NCI-H82 treated with DMSO at 0.1 percent for 48 hours (cell line): ENCODE data around the gene PPP2R2D.
"Not testable (repeated sequence)": the region's sequence is repeated elsewhere in the genome, so short reads cannot be mapped to it uniquely, and the experiment has no call there.

Experiments
- DNase-seq: peaks from one replicate; lab custom pipeline; 2025; ENCODE audit not compliant: unreplicated experiment; lab: John Stamatoyannopoulos, UW

The PPP2R2D gene

DNA sequence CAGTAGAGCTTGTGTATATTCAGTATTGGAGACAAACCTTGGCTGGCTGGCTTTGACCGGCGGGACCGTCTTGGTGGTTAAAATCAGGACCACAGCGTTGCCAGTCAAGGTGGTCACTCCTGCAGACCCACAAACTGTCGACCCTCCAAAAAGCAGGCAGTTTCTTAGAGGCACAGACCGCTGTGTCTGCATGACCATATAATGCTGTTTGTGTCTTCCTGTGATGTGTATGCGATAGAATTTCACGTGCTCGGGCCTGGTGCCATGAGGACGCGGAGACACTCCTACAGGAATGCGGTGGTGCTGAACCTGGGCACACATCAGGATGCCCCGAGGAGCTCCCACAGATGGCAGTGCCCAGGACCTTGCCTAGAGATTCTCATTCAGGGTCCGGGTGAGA is 46.1 kb downstream of the PPP2R2D start:
- no peak for DNase-seq

DNA sequence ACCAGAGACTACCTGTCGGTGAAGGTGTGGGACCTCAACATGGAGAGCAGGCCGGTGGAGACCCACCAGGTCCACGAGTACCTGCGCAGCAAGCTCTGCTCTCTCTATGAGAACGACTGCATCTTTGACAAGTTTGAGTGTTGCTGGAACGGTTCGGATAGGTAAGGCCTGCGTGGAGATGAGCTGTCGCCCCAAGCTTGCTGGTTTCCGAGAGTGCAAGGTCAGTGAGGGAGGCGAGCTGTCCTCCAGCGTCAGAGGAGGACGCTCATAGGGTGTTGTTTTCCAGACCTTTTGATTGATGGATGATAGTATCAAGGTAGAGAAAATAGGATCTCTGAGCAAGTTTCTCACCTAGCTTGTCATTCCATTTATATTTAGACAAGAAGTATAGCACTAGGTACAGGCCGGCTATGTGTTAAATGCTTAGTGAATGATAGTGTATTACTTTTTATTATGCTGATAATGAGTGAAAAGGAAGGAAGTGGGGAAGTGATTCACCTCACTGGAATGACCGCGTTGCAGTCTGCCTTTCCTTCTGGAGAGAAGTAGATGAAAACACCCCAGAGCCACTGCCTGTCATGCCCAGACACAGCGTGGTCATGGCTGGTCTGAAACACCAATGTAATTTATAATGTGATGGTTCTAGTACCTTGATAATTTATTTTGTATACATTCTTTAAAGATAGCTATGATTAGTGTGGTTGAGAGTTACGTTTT is 47.0 kb downstream of the PPP2R2D start:
- no peak for DNase-seq

DNA sequence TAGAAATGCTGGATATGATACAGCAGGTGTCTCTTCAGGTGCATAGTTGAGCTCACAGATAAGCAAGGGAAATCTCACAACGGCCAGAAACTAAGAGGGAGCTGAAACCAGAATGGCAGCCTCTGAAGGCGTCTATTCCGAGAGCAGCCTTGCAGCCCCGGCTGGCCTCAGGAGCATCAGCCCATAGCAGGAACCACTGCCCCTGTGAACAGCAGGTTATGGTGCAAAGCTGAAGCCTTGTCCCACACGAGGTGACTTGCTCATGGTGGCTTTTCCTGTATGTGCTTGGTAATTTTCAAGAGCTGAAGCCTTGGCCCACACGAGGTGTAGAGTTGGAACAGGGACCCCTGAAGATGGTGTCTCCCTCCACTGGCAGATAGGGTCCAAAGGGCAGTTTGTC is 47.7 kb downstream of the PPP2R2D start:
- DNase-seq, result no peak

DNA sequence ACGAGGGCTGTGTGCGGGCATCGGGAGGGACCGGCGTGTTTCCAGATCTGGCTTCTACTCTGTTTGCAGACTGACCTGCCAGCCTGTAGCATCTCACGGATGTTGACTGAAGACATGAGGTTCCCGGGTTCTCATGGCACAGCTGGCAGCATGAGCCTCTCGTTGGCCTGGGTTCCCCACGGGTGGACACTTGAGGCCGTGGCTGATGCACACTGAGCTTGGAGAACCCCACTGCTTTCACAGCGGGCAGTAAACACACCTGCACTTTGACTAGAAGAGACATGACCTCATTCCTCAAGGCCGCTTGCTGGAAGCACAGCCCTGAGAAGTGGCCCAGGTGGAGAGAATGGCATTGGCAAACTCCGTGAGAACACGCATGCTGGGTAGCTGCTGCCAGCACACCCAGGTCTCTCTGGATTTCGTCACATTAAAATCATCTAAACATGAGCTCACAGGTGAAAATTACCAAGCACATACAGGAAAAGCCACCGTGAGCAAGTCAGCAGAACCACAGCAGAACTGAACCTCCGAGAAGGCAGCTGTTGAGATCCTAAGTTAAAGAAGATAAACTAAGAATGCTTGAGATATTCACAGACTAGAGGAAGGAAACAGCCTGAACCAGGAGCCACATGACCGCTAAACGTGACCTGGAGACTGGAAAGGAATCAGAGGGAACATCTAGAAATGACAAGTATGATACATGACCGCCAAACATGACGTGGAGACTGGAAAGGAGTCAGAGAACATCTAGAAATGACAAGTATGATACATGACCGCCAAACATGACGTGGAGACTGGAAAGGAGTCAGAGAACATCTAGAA is 48.4 kb downstream of the PPP2R2D start:
- DNase-seq, result no peak

DNA sequence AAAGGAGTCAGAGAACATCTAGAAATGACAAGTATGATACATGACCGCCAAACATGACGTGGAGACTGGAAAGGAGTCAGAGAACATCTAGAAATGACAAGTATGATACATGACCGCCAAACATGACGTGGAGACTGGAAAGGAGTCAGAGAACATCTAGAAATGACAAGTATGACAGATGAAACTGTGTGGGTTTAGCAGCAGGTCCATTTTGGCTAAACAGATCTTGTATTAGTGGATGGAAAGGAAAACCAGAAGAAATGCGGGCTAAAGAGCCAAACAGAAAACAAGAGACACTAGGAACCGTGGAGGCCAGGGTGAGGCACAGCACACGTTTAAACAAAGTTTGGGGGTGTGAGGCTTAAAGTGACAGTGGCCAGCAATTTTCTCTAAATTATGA is 49.1 kb downstream of the PPP2R2D start:
- not testable (repeated sequence) for DNase-seq

DNA sequence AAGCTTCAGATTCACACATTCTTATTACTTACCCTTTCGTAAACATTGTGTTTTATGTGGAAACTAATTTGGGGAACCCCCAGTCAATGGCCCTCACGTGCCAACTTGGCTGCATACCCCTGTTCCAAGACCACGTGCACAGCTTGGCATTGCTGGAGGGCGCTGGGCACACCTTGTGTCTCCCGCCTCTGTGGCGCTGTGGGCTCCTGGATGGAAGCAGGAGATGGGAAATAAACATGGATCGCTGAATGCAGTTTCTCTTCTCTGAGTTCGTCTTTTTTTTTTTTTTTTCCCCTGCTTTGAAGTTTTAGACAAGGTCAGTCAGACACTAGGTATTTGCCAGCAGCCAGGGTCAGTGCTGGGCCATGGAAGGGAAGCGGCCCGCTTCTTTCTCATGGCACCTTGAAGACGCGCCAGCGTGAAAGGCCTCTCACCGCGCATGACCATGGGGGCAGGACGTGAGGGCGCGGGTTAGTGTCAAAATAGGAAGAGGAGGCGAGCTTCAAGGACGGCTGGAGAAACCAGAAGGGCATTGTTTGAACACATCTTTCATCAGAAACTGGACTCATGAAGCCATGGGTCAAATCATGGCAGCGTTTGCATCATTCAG is 53.7 kb downstream of the PPP2R2D start:
- no peak for DNase-seq

DNA sequence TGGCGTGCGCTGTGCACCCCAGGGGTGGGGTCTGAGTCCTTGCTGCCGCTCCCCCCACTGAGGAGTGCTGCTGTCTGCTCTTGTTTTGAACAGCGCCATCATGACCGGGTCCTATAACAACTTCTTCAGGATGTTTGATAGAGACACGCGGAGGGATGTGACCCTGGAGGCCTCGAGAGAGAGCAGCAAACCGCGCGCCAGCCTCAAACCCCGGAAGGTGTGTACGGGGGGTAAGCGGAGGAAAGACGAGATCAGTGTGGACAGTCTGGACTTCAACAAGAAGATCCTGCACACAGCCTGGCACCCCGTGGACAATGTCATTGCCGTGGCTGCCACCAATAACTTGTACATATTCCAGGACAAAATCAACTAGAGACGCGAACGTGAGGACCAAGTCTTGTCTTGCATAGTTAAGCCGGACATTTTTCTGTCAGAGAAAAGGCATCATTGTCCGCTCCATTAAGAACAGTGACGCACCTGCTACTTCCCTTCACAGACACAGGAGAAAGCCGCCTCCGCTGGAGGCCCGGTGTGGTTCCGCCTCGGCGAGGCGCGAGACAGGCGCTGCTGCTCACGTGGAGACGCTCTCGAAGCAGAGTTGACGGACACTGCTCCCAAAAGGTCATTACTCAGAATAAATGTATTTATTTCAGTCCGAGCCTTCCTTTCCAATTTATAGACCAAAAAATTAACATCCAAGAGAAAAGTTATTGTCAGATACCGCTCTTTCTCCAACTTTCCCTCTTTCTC is 55.0 kb downstream of the PPP2R2D start:
- DNase-seq, result no peak

DNA sequence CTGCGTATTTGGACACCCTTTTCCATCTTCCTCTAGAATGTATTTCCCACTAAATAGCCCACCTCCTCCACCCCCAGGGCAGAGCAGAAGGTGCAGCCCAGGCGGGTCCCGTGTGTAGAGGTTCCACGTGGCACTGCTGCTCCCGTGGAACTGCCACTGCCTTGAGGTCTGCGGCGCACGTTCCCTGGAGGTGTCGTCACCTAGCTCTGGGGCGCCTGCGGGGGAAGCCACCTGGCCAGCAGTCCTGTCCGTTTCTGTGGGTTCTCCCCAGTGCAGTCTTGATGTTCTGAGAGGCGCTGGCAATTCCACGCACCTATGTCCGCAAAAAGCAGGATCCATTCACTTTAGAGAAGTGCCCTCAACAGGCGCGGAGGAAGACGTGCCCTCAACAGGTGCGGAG is 59.0 kb downstream of the PPP2R2D start:
- DNase-seq, result no peak

DNA sequence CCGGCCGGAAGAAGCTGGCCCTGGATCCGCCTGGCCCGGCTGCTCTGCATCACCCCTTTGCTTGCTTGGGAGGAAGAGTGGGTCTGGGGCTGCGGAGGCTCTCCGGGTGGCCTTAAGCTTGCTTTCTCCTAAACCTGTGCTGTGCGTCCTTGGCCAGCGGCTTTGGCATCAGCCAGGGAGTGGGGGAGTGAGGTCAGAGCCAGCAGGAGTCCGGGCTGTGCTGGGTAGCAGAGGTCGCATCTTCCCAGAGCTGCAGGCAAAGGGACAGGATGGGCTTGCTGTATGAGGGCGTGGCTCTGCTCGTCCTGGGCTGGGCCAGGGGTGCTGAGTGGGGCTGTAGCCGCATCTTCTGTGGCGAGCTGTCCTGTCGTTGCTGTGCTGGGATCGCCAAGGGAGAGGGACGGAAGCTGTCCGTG is 59.8 kb downstream of the PPP2R2D start:
- DNase-seq, result no peak

DNA sequence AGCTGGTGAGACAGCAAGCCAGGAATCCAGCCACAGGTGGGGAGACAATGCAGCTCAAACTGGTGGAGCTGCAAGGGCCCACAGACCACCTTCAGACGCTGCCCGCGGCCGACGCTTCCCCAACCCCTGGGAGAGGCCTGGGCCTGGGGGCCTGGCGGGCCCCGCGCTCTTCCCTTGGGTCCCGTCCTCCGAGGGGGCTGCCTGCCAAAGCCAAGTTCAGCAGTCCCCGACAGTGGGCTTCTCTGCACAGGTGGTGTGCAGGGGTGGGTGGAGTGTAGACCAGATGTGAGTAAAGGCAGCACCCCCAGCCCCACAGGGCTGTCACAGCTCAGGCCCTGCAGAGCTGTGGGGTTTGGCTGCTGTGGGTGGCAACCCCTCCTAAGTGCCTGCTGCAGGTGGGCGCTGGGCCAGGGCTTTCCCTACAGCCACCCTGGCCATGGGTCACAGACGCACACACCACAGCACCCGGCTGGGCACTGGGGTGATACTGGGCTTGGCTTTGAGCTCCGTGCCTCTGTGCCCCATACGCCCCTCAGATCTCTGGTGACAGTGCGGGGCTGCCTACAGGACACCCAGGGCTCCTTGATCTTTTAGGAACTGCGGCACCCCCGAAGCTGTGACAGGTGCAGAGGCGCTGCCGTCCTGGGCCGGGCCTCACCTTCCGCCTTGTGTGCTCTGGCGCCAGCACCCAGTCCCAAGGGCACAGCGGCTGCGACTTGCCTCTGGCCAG is 60.4 kb downstream of the PPP2R2D start:
- DNase-seq, result no peak

DNA sequence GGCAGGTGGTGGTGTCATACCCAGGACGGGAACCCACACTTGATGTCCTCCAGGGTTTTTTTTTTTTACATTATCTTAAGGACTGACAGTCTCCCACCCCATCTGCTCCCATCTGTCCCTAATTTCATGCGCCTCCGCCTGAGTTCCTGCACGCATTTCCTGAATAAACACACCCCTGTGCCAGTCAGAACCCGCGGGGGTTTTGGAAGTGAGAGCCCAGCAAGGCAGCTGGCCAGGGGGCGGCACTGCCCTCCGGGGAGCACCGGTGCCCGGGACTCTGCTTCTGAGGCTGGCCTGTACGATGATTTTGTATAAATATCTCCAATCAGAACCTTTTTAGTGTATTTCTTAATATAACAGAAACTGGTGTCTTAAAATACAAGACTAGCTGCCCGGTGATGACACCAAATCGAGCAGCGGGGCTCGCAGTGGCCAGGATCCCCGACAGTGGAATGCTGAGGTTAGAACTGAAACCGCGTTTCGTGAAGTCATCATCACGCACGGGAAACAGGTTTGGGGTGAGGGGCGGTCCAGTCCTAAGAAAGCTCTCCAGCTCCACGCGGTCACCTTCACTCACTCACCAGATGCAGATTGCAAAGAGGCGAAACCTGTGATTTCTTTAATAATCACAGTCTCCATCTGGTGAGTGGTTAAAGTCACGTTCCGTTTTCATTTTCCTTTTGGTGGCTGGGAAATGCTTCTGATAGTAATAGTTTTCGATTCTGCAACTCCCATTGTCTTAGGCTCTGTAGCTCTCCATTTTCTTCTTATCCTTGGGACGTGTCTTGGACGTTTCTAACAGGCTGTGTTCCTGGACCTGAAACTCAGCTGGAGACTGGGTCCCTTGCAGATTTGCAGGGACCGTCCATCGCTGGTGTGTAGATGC is 61.2 kb downstream of the PPP2R2D start:
- no peak for DNase-seq

DNA sequence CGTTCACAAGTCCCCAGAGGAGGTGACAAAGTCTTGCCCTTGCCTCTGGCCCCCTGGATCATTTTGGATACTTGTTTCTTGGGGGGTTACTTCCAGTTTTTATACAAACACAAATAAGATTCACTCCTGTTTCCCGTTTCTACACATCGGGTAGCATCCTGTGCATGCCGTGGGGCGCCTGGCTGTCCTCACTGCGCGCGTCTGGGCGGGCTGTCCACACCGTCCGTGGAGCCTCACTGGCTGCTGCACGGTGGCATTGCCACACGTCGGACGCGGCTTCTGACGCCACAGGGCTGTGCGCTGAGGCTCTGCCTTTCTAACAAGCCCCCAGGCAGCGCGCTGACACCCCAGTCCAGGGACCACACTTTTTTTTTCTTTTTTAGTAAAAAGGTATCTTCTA is 62.5 kb downstream of the PPP2R2D start:
- DNase-seq, result no peak

DNA sequence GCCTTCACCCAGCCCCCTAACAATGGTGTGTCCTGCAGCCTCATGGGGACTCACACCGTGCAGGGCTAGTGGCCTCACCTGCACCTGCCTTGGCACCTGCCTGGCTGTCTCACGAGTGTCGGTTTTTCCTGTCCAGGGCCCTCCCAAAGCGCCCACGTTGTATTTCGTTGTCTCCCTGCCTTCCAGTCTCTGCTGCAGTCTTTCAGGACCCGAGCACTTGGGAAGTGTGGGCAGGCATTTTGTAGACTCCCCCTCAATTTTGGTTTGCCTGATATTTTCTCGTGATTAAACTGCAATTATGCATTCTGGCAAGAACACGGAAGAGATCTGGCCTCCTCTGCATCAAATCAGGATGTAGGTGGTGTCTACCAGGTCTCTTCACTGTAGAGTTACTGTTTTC is 63.0 kb downstream of the PPP2R2D start:
- DNase-seq, result no peak

DNA sequence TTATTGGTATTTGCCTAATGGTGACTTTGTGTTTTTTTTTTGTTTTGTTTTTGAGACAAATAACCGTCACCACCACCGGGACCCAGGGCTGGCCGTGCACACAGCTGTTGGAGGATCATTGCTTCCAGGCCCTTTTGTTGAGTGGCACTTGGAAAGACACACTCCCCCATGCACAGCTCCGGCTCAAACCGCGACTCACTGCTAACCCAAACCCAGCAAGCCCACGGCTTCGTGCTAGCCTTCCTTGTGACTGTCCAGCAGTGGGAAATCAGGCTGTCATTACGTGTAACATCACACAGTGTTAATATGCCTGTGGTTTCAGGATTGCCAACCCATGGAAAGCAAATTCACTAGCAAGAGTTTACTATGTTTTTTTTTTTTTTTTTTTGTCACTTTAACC is 63.5 kb downstream of the PPP2R2D start:
- DNase-seq, result no peak

DNA sequence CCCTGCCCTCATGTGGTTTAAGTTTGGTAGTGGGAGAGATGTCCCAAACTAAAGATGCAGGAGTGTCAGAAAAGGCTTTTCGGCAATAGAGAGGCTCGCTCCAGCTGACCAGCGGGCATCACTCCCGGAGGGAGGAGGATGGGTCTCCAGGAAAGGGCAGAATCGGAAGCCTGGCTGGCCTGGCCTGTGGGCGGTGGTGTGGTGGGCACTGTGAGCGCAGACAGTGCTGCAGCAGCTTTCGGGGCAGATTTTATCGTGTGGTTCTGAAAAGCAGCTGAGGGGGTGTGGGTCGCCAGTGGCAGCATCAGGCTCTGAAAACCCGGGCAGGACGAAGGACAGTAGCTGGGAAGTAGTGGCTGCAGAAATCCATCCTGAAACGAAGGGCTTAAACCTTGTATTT is 68.1 kb downstream of the PPP2R2D start:
- no peak for DNase-seq

DNA sequence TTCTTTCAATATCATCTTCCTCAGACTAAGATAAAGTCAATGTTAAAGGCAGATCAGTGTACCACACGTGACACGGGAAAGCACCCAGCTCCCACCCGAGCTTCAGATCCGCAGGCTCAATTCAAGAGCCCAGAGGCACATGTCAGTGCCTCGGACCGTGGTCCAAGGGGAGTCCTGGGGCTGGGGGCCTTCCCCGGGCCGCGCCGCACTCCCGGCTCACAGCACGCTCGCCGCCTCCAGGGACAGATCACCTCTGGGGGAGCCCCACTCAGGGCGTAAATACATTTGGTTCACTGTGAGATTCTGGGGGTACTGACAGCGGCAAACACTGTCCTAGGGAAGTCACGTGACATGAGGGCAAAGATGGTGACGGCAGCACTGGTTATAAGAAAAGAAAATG is 70.1 kb downstream of the PPP2R2D start:
- no peak for DNase-seq

DNA sequence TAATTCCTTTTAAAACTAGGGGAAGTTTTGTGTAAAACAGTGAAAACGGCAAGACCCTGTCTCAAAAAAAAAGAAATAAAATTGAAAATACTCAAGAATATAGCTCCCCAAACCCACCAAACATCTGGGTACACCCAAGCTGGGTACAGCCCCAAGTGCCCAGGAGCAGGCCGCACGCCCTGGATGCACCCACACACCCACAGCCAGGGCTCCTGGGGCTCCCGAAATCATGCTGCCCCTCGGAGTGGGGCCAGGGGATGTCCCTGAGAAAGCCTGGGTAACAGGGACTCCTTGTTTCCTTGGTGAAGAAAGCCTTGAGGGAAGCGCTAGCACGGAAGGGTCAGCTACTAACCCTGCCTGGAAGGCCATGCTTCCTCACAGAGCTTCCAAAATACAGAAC is 70.8 kb downstream of the PPP2R2D start:
- DNase-seq, result no peak

DNA sequence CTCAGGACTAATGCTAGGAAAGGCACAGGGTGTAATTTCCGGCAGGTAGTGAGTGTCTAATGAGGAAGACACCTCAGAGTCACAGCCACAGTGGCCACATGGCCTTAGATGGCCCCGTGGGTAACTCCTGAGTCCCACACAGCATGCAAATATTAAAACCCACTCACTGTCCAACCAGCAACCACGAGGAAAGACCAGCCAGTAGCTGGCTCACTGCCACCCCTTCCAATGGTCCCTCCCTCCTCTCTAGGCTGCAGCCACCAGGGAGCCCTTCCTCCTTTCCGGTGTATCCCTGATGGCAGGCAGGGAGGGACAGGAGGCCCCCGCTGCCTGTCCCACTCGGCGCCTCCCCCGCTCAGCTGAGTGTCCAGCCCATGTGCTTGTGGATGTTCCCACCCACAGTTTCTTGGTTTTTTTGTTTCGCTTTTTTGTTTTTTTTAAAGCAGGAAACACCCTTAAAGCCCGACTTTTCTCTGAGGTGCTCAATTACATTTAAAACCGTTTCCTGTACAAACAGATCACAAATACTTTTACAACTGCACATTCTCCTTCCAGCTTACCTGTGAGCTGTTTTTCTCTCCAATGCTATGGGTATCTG is 71.8 kb downstream of the PPP2R2D start:
- DNase-seq, result no peak

DNA sequence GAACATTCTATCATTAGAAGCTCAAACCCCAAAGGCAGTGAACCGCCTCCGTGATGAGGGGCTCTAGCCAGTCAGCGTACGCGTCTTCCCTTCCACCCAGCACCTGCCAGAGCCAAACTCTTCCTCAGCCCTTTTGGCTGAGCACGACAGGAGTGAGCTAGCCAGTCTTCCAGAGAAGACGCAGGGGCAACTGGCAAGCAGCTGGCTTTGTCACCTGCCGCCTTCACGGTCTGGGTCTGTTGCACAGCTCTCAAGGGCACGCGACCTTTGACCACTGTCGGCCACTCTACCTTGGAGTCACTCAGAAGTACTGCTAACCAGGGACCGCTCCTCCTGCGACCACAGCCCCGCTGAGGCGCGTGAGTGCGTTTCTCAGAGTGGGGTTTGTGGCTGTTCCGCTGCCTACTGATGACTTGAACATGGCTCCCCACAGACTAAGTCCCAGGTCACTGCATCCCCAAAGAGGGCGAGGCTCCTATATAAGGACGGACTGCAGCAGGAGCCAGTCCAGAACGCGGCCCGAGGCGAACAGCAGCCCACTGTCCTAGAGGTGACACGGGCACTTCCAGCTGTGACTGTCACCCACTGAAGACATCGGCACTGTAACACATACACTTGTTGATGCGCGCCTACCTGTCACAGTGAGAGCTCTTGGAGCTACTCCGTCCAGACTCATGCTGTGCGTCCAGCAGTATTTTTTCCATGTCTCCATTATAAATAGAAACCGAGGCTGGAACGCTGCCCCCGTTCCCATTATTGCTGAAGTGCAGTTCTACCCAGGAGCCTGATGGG is 72.5 kb downstream of the PPP2R2D start:
- no peak for DNase-seq
